RWPE1 (cell line): ENCODE measurements around the gene HYDIN.
"Not testable (repeated sequence)": the region's sequence is repeated elsewhere in the genome, so short reads cannot be mapped to it uniquely, and the experiment has no call there.

ENCODE experiments used
- CTCF ChIA-PET: fragments of 350-600 bp; sonication (Branson Sonifier 250); formaldehyde crosslinking; extraction: SDS; loops from one replicate; lab custom pipeline; 2021; lab: Yijun Ruan, JAX
- POLR2A ChIA-PET: fragments of 400-600 bp; formaldehyde crosslinking; extraction: SDS; loops from one replicate; lab custom pipeline; 2020; ENCODE audit warnings: antibody characterized with exemption; ENCODE audit not compliant: low non-redundant PET; lab: Yijun Ruan, JAX
- DNase-seq: peaks from one replicate; pipeline ENCODE4 v3.0.0; 2012; ENCODE audit warnings: low spot score
- H3K27ac ChIP-seq: fragments of 450-650 bp; 2 replicates; pipeline ENCODE4 v1.5.1; 2017

HYDIN gene

DNA sequence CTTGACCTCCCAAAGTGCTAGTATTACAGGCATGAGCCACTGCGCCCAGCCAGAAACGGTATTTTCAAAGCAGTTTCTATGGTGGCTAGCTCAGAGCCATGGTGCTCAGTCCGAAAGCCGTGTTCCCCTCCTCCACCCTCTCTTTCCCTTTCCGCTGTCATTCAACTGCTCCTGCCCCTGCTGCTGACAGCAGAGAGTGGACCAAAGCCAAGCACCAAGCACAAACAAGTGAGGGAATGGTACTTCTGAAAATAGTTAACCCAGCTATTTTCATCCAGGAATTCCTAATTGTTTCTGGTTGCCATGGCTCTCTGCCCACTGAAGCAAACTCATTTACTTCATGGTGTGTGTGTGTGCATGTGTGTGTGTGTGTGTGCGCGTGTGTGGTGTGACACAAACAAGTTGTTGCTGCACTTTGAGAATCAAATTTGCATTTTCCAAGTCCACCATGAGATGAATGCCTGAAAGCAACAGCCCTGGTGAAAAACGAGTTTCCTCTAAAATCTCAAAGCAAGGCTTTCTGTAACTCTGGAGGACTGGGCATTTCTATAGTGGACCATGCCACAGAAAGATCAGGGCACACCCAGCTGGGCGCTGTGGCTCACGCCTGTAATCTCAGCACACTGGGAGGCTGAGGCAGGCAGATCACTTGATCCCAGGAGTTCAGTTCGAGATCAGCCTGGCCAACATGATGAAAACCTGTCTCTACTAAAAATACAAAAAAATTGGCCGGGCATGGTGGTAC lies 293.6 kb downstream of the HYDIN start:
- CTCF ChIA-PET, POLR2A ChIA-PET, DNase-seq, H3K27ac ChIP-seq: not testable (repeated sequence)

DNA sequence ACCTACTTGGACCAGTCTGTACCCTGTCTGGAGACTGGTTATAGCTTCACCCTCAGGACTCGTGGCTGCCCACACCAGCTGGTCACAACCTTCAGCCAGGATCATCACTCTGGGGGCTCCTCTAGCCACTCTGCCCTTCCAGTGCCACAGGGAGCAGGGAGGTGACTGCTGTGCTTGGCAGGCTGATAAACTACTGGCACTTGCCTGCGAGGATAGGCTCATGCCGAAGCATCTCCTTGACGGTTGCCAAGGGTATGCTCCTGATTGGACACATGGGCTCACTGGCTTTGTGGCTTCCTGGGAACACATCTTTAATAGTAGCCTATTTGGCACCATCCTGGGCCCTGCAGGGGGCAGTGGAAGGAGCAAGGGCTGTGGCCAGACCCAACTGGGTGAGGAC lies 295.2 kb downstream of the HYDIN start:
- CTCF ChIA-PET, DNase-seq, H3K27ac ChIP-seq, POLR2A ChIA-PET: not testable (repeated sequence)

DNA sequence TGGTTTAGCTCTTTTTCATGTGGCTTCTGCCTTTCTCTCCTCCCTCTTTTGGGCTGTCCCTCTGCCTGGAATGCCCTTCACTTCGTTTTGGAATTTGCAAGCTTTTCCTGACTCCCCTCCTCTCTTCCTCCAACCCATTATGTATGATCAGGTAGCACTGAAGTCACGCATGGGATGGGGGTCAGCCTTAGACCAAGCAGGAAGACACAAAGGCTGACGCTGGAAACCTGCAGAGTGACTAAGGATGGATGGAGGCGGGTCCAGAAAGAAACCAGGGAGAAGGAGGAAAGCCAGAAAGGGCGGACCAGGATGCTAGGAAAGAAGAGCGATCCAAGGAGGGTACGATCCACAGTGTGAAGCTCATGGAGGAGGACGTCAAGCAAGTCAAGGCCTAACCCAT lies 296.8 kb downstream of the HYDIN start:
- POLR2A ChIA-PET, CTCF ChIA-PET, DNase-seq, H3K27ac ChIP-seq: not testable (repeated sequence)

DNA sequence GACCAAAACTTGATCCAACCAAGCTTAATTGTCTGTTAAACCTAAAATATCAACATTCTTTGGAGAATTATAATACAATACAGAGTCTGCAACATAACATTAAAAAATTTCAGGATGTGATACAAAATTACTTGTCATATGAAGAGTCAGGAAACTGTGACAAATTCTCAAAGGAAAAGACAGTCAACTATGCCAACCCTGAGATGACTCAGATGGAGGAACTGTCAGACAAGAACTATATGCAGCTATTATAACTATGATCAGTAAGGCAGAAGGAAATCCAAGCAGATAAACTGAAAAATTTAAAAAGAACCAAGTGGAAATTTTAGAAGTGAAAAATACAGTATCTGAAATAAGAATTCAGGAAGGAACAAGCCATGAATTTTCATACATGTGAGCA lies 299.8 kb downstream of the HYDIN start:
- CTCF ChIA-PET, H3K27ac ChIP-seq, DNase-seq, POLR2A ChIA-PET: not testable (repeated sequence)

DNA sequence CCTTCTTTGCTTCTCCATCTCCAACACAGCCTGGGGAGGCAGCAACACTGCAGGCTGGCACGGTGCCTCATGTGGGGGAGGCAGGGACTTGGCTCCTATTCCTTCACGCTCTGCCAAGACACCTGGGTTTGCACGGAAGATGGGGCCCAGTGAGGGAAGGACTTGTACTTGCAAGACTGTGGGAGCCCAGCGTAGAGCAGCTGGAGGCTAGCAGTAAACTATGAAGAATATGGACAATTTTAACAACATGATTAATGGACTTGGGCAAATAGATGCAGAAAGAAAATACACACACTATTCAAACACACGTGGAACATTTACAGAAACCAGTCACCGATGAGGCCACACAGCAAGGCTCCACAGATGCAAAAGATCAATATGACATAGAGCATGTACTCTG lies 308.4 kb downstream of the HYDIN start:
- DNase-seq, POLR2A ChIA-PET, CTCF ChIA-PET, H3K27ac ChIP-seq: not testable (repeated sequence)

DNA sequence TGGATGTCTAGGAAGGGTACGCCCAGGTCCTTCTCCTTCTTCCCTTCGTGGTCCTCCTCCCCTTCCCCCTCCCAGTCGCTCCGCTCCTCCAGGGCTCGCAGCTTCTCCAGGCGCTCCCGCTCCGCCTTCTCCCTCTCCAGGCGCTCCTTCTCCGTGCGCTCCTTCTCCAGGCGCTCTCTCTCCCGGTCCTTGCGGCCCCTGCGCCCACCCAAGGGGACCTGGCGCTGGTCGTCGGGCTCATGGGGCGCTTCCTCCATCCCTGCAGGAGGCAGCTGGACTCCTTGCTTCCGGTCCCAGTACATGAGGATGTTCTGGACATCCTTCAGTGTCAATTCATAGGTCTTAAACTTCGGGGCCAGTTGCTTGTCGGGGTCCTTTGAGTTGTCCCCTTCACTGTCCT lies 309.9 kb downstream of the HYDIN start:
- POLR2A ChIA-PET: not testable (repeated sequence)

DNA sequence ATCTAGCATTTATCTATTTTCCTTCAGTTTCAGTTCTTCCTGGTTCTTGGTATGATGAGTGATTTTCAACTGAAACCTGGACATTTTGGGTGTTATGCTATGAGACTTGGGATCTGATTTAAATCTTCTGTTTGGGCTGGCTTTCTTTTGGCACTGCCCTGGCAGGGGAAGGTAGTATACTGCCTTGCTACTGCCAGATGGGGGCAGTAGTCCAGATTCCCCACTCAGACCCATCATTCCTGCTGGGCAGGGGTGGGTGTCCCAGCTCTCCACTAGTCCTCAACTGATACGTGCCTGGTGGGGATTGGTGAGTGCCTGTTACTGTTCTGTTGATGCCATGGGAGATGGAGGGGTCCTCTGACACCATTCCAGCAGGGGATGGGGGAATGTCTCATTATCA lies 342.3 kb downstream of the HYDIN start:
- POLR2A ChIA-PET, DNase-seq, CTCF ChIA-PET, H3K27ac ChIP-seq: not testable (repeated sequence)

More for the DNA sequence above, 309.9 kb downstream of the HYDIN start:
- H3K27ac ChIP-seq, DNase-seq, CTCF ChIA-PET: not testable (repeated sequence)

DNA sequence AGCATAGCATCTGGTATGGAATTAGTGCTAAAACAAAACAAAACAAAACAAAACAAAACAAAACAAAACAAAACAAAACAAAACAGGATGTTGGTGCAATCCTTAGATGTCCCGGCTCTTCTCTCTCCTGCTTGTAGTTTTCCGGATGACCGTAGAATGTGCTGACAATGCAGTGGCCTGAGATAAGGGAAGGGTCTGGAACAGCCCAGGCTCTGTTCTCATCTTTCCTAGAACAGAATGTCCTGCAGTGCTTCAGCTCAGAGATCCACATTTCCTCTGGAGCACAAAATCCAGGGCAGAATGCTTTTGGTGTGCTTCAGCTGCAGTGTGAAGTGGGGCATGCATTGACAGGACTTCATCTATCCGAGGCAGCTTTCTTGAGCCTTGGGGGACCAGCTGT lies 345.9 kb downstream of the HYDIN start:
- POLR2A ChIA-PET, DNase-seq, H3K27ac ChIP-seq, CTCF ChIA-PET: not testable (repeated sequence)

DNA sequence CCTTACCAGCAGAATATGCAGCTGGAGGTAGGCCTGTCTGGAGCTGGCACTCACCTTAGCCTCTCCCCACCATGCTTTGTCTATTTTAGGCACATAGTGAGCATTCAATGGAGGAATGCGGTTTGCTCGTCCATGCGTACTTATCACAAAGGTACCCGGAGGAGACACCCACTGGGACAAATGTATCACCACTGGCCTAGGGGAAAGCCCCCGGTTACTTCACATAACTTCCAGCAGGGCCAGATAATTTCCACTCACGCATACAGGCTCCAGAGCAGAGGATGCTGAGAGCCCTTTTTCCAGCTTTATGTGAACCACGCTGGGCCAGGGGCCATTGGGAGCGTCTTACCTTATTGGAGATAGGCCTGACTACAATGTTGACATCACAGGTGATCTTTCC lies 348.2 kb downstream of the HYDIN start:
- H3K27ac ChIP-seq, CTCF ChIA-PET, DNase-seq, POLR2A ChIA-PET: not testable (repeated sequence)

DNA sequence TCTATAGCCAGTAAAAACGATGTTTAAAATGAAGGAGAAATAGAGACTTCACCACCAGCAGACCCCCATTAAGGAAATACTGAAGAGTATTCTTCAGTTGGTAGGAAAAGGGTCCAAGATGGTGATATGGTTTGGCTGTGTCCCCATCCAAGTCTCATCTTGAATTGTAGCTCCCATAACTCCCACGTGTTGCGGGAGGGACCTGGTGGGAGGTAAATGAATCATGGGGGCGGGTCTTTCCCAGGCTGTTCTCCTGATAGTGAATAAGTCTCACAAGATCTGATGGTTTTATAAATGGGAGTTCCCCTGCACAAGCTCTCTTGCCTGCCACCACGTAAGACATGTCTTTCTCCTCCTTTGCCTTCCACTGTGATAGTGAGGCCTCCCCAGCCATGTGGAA lies 352.6 kb downstream of the HYDIN start:
- POLR2A ChIA-PET, DNase-seq, H3K27ac ChIP-seq, CTCF ChIA-PET: not testable (repeated sequence)

DNA sequence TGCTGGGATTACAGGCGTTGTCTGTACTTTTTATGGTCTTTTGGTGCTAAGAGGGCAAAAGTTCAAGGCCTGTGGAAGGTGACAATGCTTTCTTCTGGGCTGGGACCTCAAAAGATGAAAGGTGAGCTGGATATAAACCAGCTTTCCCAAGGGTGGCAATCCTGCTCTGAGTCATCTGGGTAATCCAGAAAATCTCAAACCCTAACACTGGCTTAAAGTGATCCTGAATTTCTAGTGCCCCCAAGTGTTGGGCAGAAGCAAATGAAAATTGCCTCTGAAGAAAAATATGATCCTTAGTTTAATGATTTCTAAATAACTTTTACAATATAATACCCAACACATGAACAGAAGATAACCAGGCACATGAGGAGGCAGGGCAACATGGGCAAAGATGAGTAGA lies 354.1 kb downstream of the HYDIN start:
- H3K27ac ChIP-seq, DNase-seq, POLR2A ChIA-PET, CTCF ChIA-PET: not testable (repeated sequence)

DNA sequence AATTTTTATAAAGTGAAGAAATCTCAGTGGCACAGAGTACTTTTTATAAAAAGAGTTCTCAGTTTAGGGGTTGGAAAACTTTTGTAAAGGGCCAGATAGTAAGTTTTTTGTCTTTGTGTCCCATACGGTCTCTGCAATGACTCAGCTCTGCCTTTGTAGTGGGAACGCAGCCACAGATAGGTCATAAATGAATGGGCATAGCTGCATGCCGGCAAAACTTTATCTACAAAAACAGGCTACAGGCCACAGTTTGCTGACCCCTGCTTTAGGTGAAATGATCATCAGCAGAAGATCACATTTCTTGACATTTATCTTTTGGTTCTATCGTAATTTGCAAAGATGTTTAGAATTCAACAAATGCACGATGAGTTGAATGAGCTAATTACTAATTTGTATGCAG lies 365.8 kb downstream of the HYDIN start:
- H3K27ac ChIP-seq, DNase-seq, CTCF ChIA-PET, POLR2A ChIA-PET: not testable (repeated sequence)

DNA sequence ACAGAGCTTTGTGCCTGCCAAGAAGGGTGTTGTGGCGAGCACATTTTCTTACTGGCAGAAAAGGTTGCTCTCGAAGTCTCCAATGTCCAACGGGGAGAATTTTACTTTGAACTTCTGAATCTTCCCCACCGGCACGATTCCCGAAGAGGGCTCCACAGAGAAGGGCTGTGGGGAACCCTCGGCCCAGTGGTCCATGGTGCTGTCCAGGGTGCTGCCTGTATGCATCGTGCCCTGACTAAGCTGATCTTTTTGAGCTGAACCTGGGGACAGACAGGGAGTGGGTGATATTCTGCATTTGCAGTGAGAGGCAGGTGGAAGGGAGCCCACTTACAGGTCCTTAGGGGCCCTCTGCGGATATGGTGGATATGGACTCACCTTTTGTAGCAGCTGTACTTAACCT lies 368.5 kb downstream of the HYDIN start:
- CTCF ChIA-PET, H3K27ac ChIP-seq, POLR2A ChIA-PET, DNase-seq: not testable (repeated sequence)

DNA sequence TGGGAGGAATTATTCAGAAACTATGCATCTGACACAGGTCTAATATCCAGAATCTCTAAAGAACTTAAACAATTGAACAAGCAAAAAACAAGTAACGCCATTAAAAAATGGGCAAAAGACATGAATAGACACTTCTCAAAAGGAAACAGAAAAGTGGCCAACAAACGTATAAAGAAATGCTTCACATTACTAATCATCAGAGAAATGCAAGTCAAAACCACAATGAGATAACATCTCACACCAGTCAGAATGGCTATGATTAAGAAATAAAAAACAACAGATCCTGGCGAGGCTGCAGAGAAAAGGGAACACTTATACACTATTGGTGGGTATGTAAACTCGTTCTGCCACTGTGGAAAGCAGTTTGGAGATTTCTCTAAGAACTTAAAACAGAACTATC lies 379.2 kb downstream of the HYDIN start:
- H3K27ac ChIP-seq, DNase-seq, POLR2A ChIA-PET, CTCF ChIA-PET: not testable (repeated sequence)

DNA sequence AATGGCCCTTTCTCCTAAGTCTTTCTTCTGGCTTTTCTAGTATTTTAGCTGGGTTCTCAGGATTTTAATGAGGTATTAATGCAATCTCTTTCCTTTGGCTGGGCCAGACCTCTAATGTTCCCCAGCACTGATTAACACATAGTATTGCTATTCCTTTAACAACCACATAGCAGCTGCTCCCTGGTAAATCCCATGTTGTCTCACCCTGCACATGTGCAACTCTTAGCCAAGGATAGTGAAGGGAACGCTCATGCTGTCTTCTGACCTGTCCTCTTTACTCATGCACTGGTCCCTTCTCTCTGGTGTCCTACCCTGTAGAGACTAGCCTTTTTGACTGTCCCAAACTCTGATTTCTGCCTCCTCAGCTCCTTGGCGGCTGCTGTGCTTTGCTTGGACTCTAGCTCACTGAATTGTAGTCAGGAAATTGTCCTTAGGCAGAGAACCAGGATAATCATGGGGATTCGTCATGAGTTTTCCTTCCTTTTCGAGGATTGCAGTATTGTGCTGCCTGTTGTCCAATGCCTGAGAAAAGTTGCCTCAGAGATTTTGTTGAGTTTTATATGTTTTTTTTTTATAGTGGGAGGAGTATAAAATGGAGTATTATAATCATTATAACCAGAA lies 406.9 kb downstream of the HYDIN start:
- H3K27ac ChIP-seq, CTCF ChIA-PET, POLR2A ChIA-PET, DNase-seq: not testable (repeated sequence)

DNA sequence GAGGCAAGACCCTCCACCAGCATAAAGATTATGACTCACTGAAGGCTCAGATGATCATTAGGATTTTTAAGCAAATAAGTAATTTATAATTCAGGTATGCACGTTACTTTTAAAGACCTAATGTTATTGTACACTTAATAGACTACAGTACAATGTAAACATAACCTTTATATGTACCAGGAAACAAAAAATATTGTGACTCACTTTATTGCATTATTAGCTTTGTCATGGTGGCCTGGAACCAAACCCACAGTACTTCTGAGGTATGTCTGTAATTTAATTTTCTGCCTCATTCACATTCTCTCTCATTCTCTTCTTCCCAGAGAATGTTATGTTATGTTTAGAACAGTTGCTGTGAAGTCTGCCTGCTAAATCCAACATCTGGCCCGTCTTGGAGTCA lies 407.8 kb downstream of the HYDIN start:
- CTCF ChIA-PET, POLR2A ChIA-PET, H3K27ac ChIP-seq, DNase-seq: not testable (repeated sequence)

DNA sequence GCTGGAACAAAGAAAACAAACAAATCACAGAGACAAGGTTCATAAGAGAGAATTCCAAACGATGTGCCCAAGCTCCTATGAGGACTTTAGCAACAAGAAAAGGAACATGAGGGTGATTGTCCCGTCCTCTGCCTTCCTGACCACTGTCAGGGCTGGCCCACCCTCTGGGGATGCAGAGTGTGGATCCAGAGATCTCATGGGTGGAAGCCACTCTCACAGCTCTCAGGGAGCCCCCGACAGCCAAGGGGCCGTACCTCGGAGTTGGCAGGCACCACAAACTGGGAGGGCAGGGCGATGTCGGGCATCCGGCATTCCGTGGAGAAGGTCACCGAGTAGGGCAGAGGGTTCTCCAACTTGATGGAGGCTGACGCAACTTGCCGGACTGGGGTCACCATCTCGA lies 412.4 kb downstream of the HYDIN start:
- DNase-seq, CTCF ChIA-PET, H3K27ac ChIP-seq, POLR2A ChIA-PET: not testable (repeated sequence)
